HG03571 (cell line): ENCODE results near the gene PDCD5.

ENCODE experiments used
- ATAC-seq: cut with Tn5 transposase; IDR thresholded peaks from one replicate; pipeline ENCODE4 v1.9.1; 2021; ENCODE audit not compliant: unreplicated experiment

The PDCD5 gene

GRCh38 chr19:32627714-32628270, 46.8 kb downstream of the PDCD5 start:
- no peak for ATAC-seq

GRCh38 chr19:32630338-32630737, 49.3 kb downstream of the PDCD5 start:
- no peak for ATAC-seq

GRCh38 chr19:32631381-32631780, 50.4 kb downstream of the PDCD5 start:
- ATAC-seq, result no peak
